Regular cardiac myocyte (primary cell): ENCODE results near the gene PSMG4. TPM values are rescaled to one million over a fixed set of nuclear protein-coding genes. Genes with fewer than 3 reads are reported as not detected.

Experiments used
- total RNA-seq: library from RNA; depleted of rRNA; stranded (reverse); fragments of >200 nt; gene quantifications from 2 replicates; pipeline ENCODE4 v1.2.3, GENCODE V29; 2014

Gene PSMG4
- 23.4 and 42.8 TPM in 2 replicates for total RNA-seq

DNA sequence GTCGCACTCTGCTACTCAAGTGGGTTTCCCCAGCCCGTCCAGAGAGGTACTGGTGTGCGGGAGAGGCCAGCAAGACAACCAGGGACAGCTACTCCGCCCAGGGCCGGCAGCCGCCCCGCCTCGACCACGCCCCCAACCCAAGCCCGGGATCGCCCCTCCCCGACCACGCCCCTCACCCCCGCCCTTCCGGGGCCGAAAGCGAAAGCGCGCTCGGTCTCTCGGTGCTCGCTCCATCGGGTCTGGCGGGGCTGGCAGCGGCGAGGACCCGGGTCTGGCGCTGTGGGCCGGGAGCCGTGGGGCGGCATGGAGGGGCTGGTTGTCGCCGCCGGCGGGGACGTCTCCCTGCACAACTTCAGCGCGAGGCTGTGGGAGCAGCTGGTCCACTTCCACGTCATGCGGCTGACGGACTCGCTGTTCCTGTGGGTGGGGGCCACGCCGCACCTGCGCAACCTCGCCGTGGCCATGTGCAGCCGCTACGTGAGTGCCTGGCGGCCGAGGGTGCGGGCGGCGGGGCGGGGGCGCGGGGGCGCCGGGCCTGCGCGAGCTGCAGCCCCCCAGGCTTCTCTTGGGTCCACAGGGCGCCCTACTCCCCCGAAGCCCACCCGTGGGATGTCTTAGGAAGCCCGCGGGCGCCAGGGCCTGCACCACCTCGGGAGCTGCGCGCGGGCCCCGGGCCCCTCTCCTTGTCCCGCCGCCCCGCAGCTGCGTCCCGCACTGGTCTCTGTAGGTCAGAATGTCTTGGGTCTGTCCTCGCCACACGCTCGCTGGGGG is at the start of gene PSMG4:
TSS of gene PSMG4 (plus strand) at position 228 of the 771 bp plus-strand sequence. CDS start at position 304, 76 bp downstream.

DNA sequence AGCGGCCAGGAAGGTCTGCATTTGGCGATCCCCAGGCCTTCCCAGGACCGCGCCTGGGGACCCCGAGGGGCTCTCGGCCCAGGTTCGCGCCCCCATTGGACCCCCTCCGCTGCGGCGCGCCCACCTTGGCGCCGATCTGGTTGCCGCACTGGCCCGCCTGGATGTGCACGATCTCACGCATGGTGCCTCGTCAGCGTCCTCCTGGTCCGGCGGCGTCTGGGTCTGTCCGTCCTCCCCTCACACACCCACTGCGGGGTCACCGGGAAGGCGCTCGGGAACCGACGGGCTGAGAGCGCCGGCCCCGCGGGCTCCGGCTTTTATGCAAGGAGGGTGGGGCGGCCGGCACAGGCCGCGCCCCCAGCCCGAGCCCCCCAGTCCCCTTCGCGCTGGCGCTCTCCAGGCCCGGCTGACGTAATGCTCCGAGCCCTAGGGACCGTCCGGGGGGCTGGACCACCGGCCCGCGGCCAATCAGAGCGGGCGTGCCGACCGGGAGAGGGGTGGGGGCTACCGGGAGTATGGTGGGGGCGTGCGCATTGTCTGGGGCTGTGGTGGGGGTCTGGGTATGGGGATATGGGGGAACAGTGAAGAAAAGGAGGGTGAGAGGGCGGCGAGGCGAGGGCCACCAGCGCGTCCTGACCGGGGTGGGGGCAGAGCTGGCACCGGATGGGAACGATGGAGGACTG is 31.2 kb upstream of the PSMG4 start, which contains the start of gene TUBB2B:
TSS of gene TUBB2B (minus strand) at position 291 of the 683 bp plus-strand sequence. CDS start at position 181, 110 bp downstream.

Other genes with a start within 250 kb of the PSMG4 start
- gene RIPK1, start 190.5 kb upstream of the PSMG4 start, total RNA-seq, result 21.7 and 23.6 TPM in 2 replicates
- 9.6 and 11.0 TPM in 2 replicates for gene BPHL, start 140.2 kb upstream of the PSMG4 start, total RNA-seq
- gene TUBB2A, start 101.4 kb upstream of the PSMG4 start, total RNA-seq, result 50.2 and 106 TPM in 2 replicates
- gene TUBB2B, start 31.3 kb upstream of the PSMG4 start, total RNA-seq, result 0.85 and 6.9 TPM in 2 replicates
- gene SLC22A23, start 198.1 kb downstream of the PSMG4 start, total RNA-seq, result 9.4 and 21.1 TPM in 2 replicates